Germinal center (tissue), 1 donor: ENCODE measurements around the gene TTYH2.

Experiments used
- DNase-seq: peaks from one replicate; pipeline ENCODE4 v3.0.0; 2012; ENCODE audit warnings: mixed read lengths, low spot score

The TTYH2 gene

GRCh38 chr17:74216505-74216904 lies 3.1 kb downstream of the TTYH2 start:
- no peak for DNase-seq

GRCh38 chr17:74217037-74217730 lies 3.8 kb downstream of the TTYH2 start:
- no peak for DNase-seq

- DNase-seq = no peak
Observed at GRCh38 chr17:74217888-74218287, 4.5 kb downstream of the TTYH2 start.

GRCh38 chr17:74218436-74218835 lies 5.1 kb downstream of the TTYH2 start:
- DNase-seq = no peak

GRCh38 chr17:74219576-74220133 lies 6.3 kb downstream of the TTYH2 start:
- DNase-seq = no peak

GRCh38 chr17:74220219-74220618 lies 6.8 kb downstream of the TTYH2 start:
- no peak for DNase-seq

GRCh38 chr17:74220946-74221818 lies 7.8 kb downstream of the TTYH2 start:
- DNase-seq = no peak

GRCh38 chr17:74222399-74222798 lies 9.0 kb downstream of the TTYH2 start:
- DNase-seq = no peak

- no peak for DNase-seq
Observed at GRCh38 chr17:74223901-74224300, 10.5 kb downstream of the TTYH2 start.

GRCh38 chr17:74224959-74225725 lies 11.8 kb downstream of the TTYH2 start:
- no peak for DNase-seq

GRCh38 chr17:74226252-74226651 lies 12.9 kb downstream of the TTYH2 start:
- DNase-seq = no peak

GRCh38 chr17:74227271-74228080 lies 14.1 kb downstream of the TTYH2 start:
- DNase-seq = no peak

GRCh38 chr17:74228306-74228978 lies 15.1 kb downstream of the TTYH2 start:
- no peak for DNase-seq

GRCh38 chr17:74230896-74231295 lies 17.5 kb downstream of the TTYH2 start:
- no peak for DNase-seq

- no peak for DNase-seq
Observed at GRCh38 chr17:74231928-74232907, 18.8 kb downstream of the TTYH2 start.

GRCh38 chr17:74233937-74234336 lies 20.6 kb downstream of the TTYH2 start:
- DNase-seq = no peak

- DNase-seq = no peak
Observed at GRCh38 chr17:74234486-74234885, 21.1 kb downstream of the TTYH2 start.

GRCh38 chr17:74235040-74235581 lies 21.7 kb downstream of the TTYH2 start:
- DNase-seq = no peak

GRCh38 chr17:74235911-74236371 lies 22.6 kb downstream of the TTYH2 start:
- no peak for DNase-seq
